ENCODE measurements around the gene AWAT2.

AWAT2 gene

GRCh38 chrX:70054391-70054790, 4.7 kb upstream of the AWAT2 start:
- no peak for TF ChIP-seq CTCF (conservative IDR thresholded peaks at IDR 0.05)
- no peak overlapping the region for H3K27ac ChIP-seq

GRCh38 chrX:70052895-70053615, 3.3 kb upstream of the AWAT2 start:
- no peak for TF ChIP-seq CTCF (conservative IDR thresholded peaks at IDR 0.05)

GRCh38 chrX:70049406-70049805, 332 bp downstream of the AWAT2 start:
- H3K27ac ChIP-seq: no peak overlapping the region
- no peak for TF ChIP-seq CTCF (conservative IDR thresholded peaks at IDR 0.05)

More at GRCh38 chrX:70052895-70053615, 3.3 kb upstream of the AWAT2 start:
- H3K27ac ChIP-seq: no peak overlapping the region

- TF ChIP-seq CTCF (conservative IDR thresholded peaks at IDR 0.05): no peak
- no peak overlapping the region for H3K27ac ChIP-seq
These were observed 2.8 kb downstream of the AWAT2 start for GRCh38 chrX:70046978-70047377.

- no peak overlapping the region for H3K27ac ChIP-seq
These were observed 5.0 kb downstream of the AWAT2 start for GRCh38 chrX:70044541-70045245.

GRCh38 chrX:70043685-70044084, 6.1 kb downstream of the AWAT2 start:
- no peak overlapping the region for H3K27ac ChIP-seq
- TF ChIP-seq CTCF (conservative IDR thresholded peaks at IDR 0.05): no peak

More at GRCh38 chrX:70044541-70045245, 5.0 kb downstream of the AWAT2 start:
- no peak for TF ChIP-seq CTCF (conservative IDR thresholded peaks at IDR 0.05)

- TF ChIP-seq CTCF (conservative IDR thresholded peaks at IDR 0.05): no peak
- H3K27ac ChIP-seq: peak overlapping the region; percentile 82
These were observed 7.1 kb downstream of the AWAT2 start for GRCh38 chrX:70042399-70043371.

All from VCaP (cell line).